Measurements from ENCODE around the gene OXER1. TPM values are rescaled to one million over a fixed set of nuclear protein-coding genes. Genes with fewer than 3 reads are reported as not detected.

Gene OXER1
- total RNA-seq, 2 experiments from 2014 or later: not detected

- ChIA-PET POLR2A (interaction anchor here (0.7 kb wide), 1 partner anchor 732 kb away, joined by 8 read pairs; no protein-coding TSS in a partner anchor), CTCF (ENCODE audit: unreplicated experiment) (no interaction called here)
- H3K4me1 ChIP-seq (ENCODE audit: insufficient read depth, low read length, poor library complexity, severe bottlenecking): no peaks in the 10 kb centered on the region
- peaks cover 7% of the 10 kb centered on the region; the same call in 1 of the 2 replicates for H3K9me3 ChIP-seq (ENCODE audit: low read length)
- H3K9me2 ChIP-seq (ENCODE audit: insufficient read depth, low read length): no peaks in the 10 kb centered on the region
- no peaks in the 10 kb centered on the region for H3K36me3 ChIP-seq (ENCODE audit: insufficient read depth, low read length)
- DNase-seq (ENCODE audit: low spot score): peak; percentile 18
- H2AFZ ChIP-seq (ENCODE audit: low read length): no peak overlapping the region
- no peak overlapping the region for H3K4me2 ChIP-seq (ENCODE audit: low read length)
- no peak overlapping the region for H3K4me3 ChIP-seq (ENCODE audit: low read depth, low read length, poor library complexity, severe bottlenecking)
- TF ChIP-seq CTCF (conservative IDR thresholded peaks at IDR 0.05; ENCODE audit: low read length): no peak
- TF ChIP-seq EZH2phosphoT487 (IDR thresholded peaks at IDR 0.05; ENCODE audit: borderline replicate concordance, low read depth, low read length): no peak
- BruUV-seq (replicated peaks): no TSS peak
- intact Hi-C loops (cut with micrococcal nuclease; ENCODE audit: unreplicated experiment): no loop called here
- H3K79me2 ChIP-seq (ENCODE audit: insufficient read depth, low read depth, low read length): no peaks in the 10 kb centered on the region
- no peaks in the 10 kb centered on the region for H4K20me1 ChIP-seq (ENCODE audit: insufficient read depth, low read length)
- H3K27ac ChIP-seq (ENCODE audit: low read depth, low read length, poor library complexity, severe bottlenecking): no peak overlapping the region
These were observed 14.2 kb upstream of the OXER1 start for GRCh38 chr2:42777883-42778805.

GRCh38 chr2:42775810-42776209, 11.9 kb upstream of the OXER1 start:
- no peak overlapping the region for H2AFZ ChIP-seq (ENCODE audit: low read length)
- no peaks in the 10 kb centered on the region for H3K9me2 ChIP-seq (ENCODE audit: insufficient read depth, low read length)
- CTCF ChIA-PET (ENCODE audit: unreplicated experiment): no interaction called here
- H3K9me3 ChIP-seq (ENCODE audit: low read length): peaks cover 7% of the 10 kb centered on the region; the same call in 1 of the 2 replicates
- intact Hi-C loops (cut with micrococcal nuclease; ENCODE audit: unreplicated experiment): no loop called here
- TF ChIP-seq EZH2phosphoT487 (IDR thresholded peaks at IDR 0.05; ENCODE audit: borderline replicate concordance, low read depth, low read length) (no peak), CTCF (conservative IDR thresholded peaks at IDR 0.05; ENCODE audit: low read length) (no peak)
- H3K79me2 ChIP-seq (ENCODE audit: insufficient read depth, low read depth, low read length): no peaks in the 10 kb centered on the region
- no TSS peak for BruUV-seq (replicated peaks)
- no peak overlapping the region for H3K27ac ChIP-seq (ENCODE audit: low read depth, low read length, poor library complexity, severe bottlenecking)
- H3K36me3 ChIP-seq (ENCODE audit: insufficient read depth, low read length): no peaks in the 10 kb centered on the region
- H3K4me2 ChIP-seq (ENCODE audit: low read length): no peak overlapping the region
- H3K4me3 ChIP-seq (ENCODE audit: low read depth, low read length, poor library complexity, severe bottlenecking): no peak overlapping the region
- POLR2A ChIA-PET: interaction anchor here (0.6 to 0.7 kb wide), 3 partner anchors 30 to 1500 kb away, joined by 3 to 8 read pairs (median 4); no protein-coding TSS in a partner anchor
- no peak for DNase-seq (ENCODE audit: low spot score)
- no peaks in the 10 kb centered on the region for H4K20me1 ChIP-seq (ENCODE audit: insufficient read depth, low read length)
- H3K4me1 ChIP-seq (ENCODE audit: insufficient read depth, low read length, poor library complexity, severe bottlenecking): no peaks in the 10 kb centered on the region

DNA sequence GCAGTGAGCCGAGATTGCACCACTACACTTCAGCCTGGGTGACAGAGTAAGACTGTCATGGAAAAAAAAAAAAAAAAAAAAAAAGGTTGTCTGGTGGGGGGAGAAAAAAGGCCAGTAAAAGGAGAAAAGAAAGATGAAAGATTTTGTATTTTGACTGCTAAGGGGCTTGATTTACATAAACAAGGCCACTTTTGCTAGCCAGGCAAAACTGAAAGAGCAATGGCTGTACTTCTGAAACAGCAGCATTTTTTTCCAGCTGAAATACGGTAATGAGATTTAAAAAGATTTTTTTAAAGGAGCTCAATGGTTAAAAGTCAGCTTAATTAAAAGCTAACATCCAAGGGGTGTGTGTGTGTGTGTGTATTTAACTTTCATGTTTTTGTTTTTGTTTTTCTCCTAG, 11.3 kb upstream of the OXER1 start:
- intact Hi-C loops (cut with micrococcal nuclease; ENCODE audit: unreplicated experiment): no loop called here
- ChIA-PET CTCF (ENCODE audit: unreplicated experiment) (no interaction called here), POLR2A (interaction anchor here (0.6 kb wide), 3 partner anchors 30 to 1499 kb away, joined by 3 to 4 read pairs (median 3); no protein-coding TSS in a partner anchor)
- DNase-seq (ENCODE audit: low spot score): no peak
- H3K4me1 ChIP-seq (ENCODE audit: insufficient read depth, low read length, poor library complexity, severe bottlenecking): no peaks in the 10 kb centered on the region
- H2AFZ ChIP-seq (ENCODE audit: low read length): no peak overlapping the region
- peaks cover 7% of the 10 kb centered on the region; the same call in 1 of the 2 replicates for H3K9me3 ChIP-seq (ENCODE audit: low read length)
- no peak overlapping the region for H3K27ac ChIP-seq (ENCODE audit: low read depth, low read length, poor library complexity, severe bottlenecking)
- no peaks in the 10 kb centered on the region for H3K79me2 ChIP-seq (ENCODE audit: insufficient read depth, low read depth, low read length)
- no peaks in the 10 kb centered on the region for H4K20me1 ChIP-seq (ENCODE audit: insufficient read depth, low read length)
- TF ChIP-seq EZH2phosphoT487 (IDR thresholded peaks at IDR 0.05; ENCODE audit: borderline replicate concordance, low read depth, low read length): no peak
- TF ChIP-seq CTCF (conservative IDR thresholded peaks at IDR 0.05; ENCODE audit: low read length): no peak
- H3K9me2 ChIP-seq (ENCODE audit: insufficient read depth, low read length): no peaks in the 10 kb centered on the region
- no peaks in the 10 kb centered on the region for H3K36me3 ChIP-seq (ENCODE audit: insufficient read depth, low read length)
- no peak overlapping the region for H3K4me2 ChIP-seq (ENCODE audit: low read length)
- no peak overlapping the region for H3K4me3 ChIP-seq (ENCODE audit: low read depth, low read length, poor library complexity, severe bottlenecking)
- BruUV-seq (replicated peaks): no TSS peak

Data from OCI-LY7 (cell line).